Fibroblast of gingiva (primary cell): ENCODE measurements around the gene SEC24B.
"Not testable (repeated sequence)": the region's sequence is repeated elsewhere in the genome, so short reads cannot be mapped to it uniquely, and the experiment has no call there.

Experiments used
- DNase-seq: peaks from one replicate; pipeline ENCODE4 v3.0.0-alpha.2; 2011; ENCODE audit warnings: low read depth

The SEC24B gene

DNA sequence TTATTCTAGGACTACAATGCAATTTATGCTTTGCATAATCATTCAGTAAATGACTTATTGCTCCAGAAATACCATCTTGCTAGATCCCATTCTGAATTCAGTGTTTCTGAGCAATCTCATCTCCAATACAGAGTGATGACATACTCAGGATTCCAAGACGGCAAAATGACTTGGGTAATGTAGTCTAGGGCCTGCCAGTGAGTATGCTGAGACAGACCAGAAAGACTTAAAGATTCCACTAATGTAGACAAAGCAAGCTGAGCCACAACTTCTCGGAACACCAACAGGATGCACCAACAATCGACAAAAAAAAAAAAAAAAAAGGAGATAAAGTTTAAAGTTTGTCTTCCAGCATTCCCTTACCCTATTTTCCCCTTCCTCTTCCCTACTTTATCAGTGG, 919 bp upstream of the SEC24B start:
- peak; percentile 79 for DNase-seq

DNA sequence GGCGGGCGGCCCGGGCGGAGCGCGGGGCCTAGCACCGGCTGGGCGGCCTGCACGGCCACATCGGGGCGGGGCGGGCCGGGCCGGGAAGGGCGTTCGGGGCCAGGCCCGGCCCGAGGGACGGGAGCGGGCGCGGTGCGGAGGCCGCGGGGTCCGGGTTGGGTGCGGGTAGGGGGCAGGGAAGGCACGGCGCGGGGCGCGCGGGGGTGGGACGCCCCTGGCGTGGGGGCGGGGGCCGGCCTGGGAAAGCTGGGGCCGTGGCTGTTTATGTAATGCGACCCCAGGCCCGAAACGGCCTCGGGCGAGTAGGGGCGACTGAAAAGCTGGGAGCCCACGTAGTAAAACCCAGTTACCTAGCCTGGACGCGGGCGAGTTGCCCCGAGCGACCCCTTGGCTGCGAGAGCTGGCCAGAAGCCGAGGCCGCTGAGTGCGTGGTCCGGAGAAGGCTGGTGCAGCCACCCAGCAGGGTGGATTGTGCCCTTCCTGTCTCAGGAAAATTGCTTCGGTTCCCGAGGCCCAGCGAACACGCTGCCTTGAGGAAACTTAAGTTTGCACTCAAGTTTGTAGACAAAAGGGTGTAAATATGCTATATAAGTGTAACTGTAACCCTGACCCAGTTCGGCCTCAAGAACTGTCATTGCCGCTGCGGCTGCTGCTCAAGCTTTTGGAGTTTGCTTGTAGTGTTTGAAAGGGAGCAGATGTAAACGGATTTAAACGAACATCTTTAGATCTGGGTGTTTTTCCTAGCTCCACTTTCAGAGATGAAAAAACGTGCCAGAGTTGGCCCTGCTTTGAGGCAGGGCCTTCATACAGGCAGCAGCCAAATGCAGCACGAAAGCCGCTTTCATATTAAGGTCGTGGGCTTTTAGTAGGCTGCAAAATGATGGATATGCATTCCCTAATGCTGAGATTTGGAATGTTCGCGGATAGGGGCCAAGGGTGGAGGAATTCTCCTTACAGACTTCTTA, 674 bp downstream of the SEC24B start:
- DNase-seq, result peak; percentile 4

DNA sequence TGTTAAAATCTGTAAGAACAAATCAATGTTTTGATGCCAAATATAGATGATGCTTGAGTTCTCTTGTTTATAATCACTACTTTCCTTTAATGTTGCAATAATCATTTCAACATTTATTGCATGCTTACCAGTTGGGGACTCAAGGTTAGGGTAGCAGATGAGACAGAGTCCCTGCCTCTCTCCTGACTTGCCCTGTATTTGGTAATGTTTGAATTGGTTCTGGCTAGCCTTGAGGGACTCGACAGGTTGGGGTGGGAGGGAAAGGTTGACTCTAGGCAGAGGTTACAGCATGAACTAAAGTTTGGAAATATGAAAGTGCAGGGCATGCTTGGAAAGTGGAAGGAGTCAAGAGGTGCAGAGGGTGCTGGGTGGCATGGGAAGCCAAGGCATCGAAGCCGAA, 2.0 kb downstream of the SEC24B start:
- peak; percentile 30 for DNase-seq

DNA sequence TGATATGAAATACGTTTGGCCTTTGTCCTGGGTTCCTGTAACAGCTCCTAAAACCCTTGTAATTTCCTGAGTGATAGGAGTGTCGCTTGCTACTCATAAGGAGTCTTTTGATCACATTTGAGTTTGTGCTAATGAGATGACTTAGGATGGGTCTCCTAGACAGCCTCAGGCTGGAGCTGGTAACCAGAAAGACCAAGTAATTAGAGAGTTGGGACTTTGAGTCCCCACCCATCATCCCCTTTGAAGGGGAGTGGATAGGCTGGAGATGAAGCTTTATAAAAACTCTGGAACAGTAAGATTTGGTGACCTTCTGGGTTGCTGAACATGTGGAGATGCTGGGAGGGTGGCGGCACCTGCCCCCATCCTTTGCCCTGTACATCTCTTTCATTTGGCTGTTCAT, 2.9 kb downstream of the SEC24B start:
- no peak for DNase-seq

DNA sequence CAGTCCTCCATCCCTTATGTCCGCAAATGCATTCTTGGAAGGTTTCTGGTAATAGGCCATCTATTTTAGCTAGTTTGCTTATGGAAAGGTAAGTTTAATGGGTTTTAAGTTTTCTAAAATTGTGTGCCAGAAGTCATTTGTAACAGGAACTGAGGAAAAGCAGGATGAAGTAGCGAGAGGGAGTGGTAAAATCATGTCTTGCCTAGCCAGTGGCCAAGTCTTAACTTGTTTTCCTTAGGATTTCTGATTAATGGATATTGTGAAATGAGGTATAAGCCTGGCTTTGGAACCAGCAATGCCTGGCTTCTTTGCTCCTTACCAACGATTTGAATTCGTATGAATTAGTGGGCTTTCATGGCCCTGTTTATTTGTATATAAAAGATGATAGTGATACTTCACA, 7.3 kb downstream of the SEC24B start:
- DNase-seq, result peak; percentile 14

DNA sequence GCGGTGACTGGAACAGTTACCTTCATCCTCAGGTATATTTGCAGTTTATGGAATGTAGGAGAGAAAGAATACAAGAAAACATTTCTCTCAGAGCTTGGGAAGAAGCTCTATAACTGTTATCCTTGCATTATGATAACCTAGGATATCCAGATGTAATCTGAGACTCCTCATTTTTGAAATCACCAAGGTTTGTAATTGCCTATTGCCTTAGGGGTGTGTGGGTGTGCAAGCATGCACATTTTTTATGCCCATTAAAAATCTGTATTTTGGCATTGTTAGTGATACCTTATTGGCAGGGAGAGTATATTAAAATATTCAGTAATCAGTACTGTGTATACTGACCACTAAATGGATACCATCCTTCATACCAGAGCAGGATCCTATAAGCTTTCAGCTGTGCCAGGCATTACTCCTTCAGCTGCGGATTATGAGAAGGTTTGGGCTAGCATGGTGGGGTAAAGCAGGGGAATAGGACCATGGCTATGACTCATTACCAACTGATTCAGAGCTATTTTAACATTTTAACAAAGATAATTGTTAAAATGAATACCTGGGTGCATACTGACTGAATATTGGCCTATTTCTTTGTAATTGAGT, 8.3 kb downstream of the SEC24B start:
- DNase-seq, result no peak

DNA sequence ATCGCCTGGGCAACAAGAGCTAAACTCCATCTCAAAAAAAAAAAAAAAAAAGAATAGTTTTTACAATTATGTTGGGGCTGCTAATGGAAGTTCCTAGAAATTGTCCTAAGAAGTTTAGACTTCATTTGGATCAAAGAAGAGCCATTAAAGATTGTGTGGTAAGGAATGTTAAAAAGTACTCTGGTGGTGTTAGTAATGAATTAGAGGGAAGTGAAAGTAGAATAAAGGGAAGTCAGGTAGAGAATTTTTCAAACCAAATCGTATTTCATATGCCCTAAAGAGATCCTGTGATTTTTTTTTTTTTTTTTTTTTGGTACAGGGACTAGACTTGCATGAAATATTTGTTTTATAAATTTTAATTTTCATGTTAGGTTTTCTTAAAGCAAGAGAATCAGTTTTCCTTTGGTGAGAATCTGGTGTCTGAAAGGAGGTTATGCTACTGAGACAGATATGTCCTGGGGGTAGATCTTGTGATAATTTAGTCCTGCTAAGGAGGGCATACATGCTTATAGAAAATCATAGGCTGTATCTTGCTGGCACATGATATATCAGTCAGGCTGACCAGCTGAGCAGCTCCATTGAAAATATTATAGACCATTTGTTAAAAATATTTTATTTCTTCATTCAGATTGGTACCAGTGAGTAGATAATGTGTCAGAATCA, 10.7 kb downstream of the SEC24B start:
- no peak for DNase-seq

DNA sequence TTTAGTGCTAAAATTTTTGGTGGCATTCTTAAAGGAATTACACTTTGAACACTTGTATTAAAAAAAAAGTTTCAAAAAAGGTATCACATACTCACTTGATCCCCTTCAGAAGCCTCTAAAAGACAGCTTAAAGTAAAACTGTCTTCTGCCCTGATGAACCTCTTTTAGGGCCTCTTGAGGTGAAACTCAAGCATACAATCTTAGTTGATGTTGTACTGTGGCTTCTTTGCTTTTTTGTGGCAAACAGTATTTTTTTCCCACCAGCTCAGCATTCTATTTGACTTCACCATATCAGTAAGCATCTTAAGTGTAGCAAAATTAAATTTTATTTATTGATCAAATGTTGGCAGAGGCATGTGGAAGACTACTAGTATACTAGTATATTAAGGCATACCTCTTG, 13.7 kb downstream of the SEC24B start:
- no peak for DNase-seq

DNA sequence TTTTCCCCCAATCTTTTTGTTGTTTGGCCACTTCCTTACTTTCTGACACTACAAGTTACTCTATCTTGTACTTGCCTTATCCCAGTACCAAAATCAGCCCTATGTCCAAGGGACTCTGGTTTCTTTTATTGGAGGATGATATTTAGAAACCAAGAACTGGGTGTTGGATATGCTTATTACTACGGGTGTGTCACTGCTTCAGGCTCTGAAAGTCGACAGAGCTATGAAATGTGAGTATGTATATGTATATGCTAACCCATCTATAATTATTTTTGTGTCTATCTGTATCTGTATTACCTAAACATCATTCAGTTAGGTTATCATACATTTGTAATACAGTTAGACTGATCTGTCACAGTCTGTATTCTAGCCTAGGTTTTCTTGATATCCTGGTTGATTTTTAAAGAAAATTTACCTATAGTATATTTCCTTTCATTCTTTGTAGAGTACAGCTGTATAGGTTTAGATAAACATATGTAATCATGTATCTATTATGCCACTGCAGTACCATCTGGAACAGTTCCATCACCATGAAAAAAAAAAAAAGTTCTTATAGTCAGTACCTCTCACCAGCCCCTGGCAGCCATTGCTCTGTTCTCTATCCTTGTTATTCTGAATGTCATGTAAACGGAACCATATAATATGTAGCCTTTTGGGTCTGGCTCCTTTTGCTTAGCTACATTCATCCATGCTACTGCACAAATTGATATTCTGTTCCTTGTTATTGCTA, 18.1 kb downstream of the SEC24B start:
- no peak for DNase-seq

DNA sequence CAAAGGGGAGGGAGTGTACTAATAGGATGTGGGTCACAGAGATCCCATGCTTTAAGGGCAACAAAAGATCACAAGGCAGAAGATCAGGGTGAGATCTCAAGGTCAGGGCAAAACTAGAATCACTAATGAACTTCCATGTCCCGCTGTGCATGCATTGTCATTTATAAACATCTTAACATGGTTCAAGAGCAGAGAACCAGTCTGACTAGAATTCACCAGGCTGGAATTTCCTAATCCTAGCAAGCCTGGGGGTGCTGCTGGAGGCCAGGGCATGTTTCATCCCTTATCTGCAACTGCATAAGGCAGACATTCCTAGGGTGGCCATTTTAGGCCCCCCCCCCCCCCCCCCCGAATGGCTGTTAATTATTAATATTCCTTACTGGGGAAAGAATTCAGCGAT, 19.5 kb downstream of the SEC24B start:
- not testable (repeated sequence) for DNase-seq

DNA sequence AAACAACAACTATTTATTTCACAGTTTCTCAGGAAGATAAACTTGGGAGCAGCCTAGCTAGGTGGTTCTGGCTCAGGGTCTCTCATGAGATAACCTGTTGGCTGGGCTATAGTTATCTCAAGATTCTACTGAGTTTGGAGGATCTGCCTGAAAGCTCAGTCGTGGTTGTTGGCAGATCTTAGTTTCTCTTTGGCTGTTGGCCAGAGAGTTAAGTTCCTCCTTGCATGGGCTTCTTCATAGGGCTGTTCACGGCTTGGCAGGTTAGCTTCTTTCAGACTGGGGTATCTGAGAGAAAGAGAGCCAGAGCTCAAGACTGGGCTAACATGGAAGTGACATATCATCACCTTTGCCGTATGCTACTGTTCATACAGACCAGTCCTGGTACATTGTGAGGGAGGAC, 28.7 kb downstream of the SEC24B start:
- DNase-seq, result no peak

DNA sequence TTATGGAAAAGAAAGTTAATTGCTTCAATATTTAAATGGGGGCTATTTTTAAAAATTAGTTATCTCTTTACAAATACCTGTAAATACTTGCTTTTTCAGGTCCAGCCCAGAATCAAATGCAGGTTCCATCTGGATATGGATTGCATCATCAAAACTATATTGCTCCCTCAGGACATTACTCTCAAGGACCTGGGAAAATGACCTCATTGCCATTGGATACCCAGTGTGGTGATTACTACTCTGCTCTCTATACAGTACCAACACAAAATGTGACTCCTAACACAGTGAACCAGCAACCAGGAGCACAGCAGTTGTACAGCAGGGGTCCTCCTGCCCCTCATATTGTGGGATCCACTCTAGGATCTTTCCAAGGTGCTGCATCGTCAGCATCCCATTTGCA, 29.2 kb downstream of the SEC24B start:
- peak; percentile 9 for DNase-seq

DNA sequence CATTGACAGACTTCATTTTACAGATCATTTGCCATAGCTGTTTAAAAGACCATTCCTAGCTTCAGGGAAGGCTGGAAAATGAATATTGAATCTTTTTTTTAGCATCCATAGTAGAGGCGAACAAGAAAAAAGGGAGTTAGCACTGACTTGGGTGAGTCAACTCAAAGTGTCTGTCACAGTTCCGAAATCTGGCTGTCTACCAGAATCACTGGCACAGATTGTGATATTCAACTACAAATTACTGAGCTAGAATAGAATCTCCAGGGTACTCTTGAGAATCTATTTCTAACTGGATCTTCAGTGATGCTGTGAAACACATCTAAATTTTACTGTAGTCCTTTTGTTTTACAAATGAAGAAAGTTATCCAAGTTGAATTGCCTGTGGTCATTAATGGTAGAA, 31.5 kb downstream of the SEC24B start:
- peak; percentile 10 for DNase-seq

DNA sequence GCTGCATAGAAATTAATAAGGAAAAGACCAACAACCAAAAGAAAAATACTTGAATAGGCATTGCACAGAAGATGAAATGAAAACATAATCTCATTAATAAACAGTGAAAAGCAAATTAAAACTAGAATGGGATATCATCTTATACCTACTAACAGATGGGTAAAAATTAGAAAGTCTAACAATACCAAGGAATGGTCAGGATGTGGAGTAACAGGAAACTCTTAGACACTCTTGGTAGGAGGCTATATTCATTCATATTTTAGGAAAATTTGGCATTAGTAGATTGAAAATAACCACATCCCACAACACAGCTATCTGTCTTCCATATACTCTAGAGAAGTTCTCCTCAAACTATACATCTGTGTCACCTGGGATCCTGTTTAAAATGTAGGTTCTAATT, 36.3 kb downstream of the SEC24B start:
- no peak for DNase-seq

DNA sequence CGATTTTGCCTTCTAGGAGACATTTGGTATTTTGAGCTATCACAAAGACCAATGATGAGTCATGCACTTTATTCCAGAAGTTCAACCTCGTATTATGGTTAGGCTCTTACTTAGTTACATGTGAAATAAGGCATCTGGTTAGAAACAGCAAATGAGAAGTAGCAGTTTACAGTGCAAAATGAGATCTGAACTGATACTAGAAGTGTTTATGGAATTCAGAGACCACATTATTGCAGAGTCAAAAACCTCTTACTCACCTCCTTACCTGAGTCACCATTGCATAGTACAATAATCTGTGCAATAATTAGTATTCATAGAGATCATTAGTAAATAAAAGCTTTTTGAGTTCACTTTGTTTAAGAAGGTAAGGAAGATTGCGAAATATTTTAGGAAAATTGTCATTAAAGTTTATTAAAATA, 38.7 kb downstream of the SEC24B start:
- peak; percentile 21 for DNase-seq

DNA sequence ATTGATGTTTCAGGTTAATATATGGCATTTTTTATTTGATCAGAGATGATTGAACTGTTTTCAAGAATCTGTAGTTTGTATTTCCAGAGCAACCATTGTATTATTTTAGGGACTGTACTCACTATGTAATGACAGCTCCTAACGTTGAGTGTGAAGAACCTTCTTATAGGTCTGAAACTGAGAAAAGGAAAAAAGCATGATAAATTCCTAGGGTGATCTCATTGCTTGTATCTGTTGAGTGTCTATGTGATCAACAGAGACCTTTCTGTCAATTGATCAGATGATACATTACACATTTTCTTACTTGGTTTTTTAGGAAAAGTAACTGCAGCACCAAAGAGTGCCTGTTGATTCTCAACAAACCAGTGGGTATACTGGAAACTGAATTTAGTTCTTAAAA, 40.2 kb downstream of the SEC24B start:
- no peak for DNase-seq

DNA sequence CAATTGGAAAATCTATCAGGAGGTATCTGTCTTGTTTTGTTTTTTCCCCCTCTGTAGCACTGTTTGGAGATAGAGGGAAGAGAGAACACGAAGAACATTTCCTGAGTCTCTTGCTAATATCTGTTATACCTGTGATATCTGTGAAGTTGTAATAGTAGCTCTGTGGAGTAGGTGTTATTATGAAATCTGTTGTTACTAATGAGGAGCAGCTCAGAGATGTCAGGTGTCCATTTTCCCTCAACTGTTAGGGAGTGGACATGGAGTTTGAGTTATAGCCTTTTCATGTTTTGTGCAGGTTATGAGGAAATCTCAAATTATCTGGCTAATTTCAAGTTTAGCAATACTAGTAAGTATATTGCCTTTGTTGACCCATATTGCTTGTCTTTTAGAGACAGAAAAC, 52.4 kb downstream of the SEC24B start:
- DNase-seq, result no peak

DNA sequence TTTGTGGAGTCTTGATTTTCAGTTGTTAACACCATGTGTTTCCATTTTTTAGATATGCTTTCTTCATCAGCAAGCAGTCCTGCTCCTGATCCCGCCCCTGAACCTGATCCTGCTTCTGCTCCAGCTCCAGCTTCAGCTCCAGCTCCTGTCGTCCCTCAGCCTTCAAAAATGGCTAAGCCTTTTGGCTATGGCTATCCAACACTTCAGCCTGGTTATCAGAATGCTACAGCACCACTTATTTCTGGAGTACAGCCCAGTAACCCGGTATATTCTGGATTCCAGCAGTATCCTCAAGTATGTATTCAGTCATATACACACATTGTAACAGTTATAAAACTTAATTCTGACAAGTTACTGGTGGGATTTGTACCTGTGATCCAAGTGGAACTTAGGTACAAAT, 60.9 kb downstream of the SEC24B start:
- DNase-seq, result no peak

DNA sequence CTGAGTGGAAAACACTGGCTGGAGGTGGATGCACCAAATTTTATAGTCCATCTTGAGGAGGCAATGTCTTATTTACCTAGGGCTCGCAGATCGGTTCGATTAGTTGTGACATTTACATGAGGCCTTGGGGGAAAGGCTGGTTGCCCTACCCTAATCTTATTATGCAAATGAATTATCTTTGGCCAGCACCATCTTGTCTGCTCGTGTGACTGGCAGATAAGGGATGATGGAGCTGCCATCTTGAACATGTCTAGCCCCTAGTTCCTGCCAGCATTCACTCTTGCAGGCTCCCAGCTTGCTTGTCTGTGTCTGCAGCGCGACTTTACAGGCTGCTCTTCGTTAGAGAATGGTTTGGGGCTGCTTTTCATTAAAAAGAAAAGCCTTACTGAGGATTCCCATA, 61.9 kb downstream of the SEC24B start:
- no peak for DNase-seq

DNA sequence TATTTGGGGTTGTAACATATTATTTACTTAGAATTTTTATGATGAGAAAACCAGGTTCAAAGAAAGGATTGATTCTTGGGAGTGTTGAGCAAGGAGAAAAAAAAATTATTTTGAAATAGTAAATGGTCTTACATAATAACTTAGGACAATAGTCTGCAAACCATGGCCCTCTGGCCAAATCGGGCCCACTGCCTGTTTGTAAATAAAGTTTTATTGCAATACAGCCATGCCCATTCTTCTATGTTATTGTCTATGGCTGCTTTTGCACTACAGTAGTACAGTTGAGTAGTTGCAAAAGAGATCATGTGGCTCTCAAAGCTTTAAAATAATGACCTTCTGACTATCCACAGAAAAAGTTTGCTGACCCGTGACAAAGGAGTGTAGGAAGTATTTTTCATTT, 63.3 kb downstream of the SEC24B start:
- DNase-seq, result no peak

DNA sequence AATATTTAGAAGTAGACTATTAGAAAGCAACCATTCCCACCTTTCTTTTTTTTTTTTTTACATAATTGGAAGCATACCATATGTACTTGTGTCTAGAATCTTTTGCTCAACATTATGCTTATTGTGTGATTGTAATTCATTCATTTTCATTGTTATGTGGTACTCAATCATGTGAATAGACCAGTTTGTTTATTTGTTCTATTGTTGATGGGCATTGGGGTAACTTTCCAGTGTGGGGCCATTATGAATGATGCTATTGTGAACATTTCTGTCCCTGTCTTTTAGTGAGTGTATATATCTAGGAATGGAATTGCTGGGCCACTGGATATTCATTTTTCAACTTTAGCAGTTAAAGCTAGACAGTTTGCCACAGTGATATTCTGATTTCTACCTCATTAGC, 63.9 kb downstream of the SEC24B start:
- no peak for DNase-seq

DNA sequence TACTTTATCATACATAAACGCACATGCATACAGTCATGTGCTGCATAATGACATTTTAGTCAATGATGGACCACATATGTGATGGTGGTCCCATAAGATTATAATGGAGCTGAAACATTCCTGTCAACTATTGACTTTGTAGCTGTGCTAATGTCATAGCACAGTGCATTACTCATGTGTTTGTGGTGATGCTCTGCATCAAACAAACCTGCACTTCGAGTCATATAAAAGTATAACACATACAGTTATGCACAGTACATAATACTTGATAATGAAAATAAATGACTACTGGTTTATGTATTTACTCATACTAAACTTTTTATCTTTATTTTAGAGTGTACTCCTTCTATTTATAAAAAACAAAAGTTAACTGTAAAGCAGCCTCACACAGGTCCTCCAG, 65.9 kb downstream of the SEC24B start:
- DNase-seq, result no peak
